HFF-Myc (cell line): ENCODE measurements around the gene MIS12.

Experiments
- DNase-seq: peaks from one replicate; pipeline ENCODE4 v3.0.0-alpha.2; 2011; ENCODE audit warnings: low read depth; ENCODE audit errors: extremely low read depth
- H3K4me3 ChIP-seq: replicated peaks from 2 replicates; pipeline ENCODE4 v1.5.1; 2011; ENCODE audit warnings: low read depth, mild to moderate bottlenecking, control low read depth, low read length
- CTCF ChIP-seq: IDR thresholded peaks from 2 replicates; pipeline ENCODE4 v1.5.1; 2012; ENCODE audit warnings: mild to moderate bottlenecking, low read depth, low read length, control low read depth; ENCODE audit errors: missing control alignments

The MIS12 gene

GRCh38 chr17:5499476-5500231 lies 13.3 kb downstream of the MIS12 start:
- DNase-seq: no peak
- TF ChIP-seq CTCF: no peak
- peak overlapping the region; percentile 51 for H3K4me3 ChIP-seq

- no peak for DNase-seq
- no peak for TF ChIP-seq CTCF
- peak overlapping the region; percentile 51 for H3K4me3 ChIP-seq
Observed at GRCh38 chr17:5500247-5500588, 13.9 kb downstream of the MIS12 start.

DNA sequence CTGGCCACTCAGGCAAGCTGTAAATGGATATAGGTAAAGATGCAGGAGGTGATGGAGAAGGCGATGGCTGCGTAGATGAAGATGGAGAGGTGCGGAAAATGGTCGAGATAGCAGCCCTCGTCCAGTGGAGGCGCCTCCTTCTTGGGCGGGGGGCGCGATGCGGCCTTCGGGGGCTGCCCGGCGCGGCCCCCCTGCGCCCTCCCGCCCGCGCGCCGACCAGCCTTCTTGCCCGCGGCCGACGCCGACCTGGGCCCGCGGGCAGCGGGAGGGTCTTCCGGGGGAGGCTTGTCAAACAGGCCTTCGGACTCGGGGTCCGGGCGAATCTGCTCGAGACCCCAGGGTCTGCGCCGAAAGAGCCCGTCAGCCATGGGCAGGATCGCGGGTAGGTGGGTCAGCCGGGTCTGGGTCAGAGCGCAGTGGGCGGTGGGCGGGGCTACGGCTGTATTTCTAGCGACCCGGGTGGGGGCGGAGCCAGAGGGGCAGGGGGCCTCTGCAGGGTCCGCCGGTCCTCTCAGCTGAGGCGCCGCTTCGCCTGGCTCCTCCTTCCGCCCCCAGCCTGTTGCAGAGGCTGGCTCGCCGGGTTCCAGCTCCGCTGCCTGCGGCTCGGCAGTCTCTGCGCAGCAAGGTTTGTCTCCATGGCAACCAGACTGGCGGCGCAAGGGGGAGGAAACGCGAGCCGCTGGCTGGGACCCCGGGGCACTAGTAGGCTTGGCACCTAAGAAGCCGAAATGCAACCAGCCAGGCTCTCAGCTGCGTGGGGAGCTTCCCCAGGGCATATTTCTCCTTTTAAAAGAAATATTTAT lies 14.4 kb downstream of the MIS12 start:
- no peak for DNase-seq
- no peak for TF ChIP-seq CTCF
- H3K4me3 ChIP-seq: peak overlapping the region; percentile 51

- no peak for TF ChIP-seq CTCF
- no peak overlapping the region for H3K4me3 ChIP-seq
- DNase-seq: no peak
Observed at GRCh38 chr17:5501685-5502084, 15.3 kb downstream of the MIS12 start.

- no peak overlapping the region for H3K4me3 ChIP-seq
- no peak for DNase-seq
- no peak for TF ChIP-seq CTCF
Observed at GRCh38 chr17:5502552-5502951, 16.2 kb downstream of the MIS12 start.

DNA sequence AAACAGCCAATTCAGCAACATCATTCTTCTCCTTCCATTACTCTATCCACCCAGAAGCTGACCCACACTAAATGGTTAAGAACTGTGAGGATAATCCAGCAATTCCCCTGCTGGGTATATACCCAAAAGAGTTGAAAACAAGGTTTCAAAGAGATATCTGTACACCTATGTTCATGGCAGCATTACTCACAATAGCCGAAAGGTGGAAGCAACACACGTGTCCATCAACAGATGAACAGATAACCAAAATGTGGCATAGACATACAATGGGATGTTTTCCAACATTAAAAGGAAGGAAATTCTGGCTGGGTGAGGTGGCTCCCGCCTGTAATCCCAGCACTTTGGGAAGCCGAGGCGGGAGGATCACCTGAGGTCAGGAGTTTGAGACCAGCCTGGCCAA lies 19.9 kb downstream of the MIS12 start:
- TF ChIP-seq CTCF: no peak
- DNase-seq: no peak
- H3K4me3 ChIP-seq: no peak overlapping the region
